ENCODE results near the gene MEGF10. TPM values are rescaled to one million over a fixed set of nuclear protein-coding genes. Genes with fewer than 3 reads are reported as not detected.
"Not testable (repeated sequence)": the region's sequence is repeated elsewhere in the genome, so short reads cannot be mapped to it uniquely, and the experiment has no call there.

Gene MEGF10
- polyA plus RNA-seq, 3 donors, result 0.01 to 0.24 TPM; not detected in 1

DNA sequence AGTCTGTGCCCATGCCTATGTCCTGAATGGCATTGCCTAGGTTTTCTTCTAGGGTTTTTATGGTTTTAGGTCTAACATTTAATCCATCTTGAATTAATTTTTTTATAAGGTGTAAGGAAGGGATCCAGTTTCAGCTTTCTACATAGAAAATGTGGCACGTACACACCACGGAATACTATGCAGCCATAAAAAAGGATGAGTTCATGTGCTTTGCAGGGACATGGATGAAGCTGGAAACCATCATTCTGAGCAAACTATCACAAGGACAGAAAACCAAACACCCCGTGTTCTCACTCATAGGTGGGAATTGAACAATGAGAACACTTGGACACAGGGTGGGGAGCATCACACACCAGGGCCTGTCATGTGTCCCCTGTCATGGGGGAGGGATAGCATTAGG, 26.8 kb downstream of the MEGF10 start:
- WGBS, 3 donors, result 90 to 94% (median 92%) methylated on average over 3 of the region's 3 CpGs
- H3K27ac ChIP-seq (ENCODE audit: low read depth, low read length), result not testable (repeated sequence)

DNA sequence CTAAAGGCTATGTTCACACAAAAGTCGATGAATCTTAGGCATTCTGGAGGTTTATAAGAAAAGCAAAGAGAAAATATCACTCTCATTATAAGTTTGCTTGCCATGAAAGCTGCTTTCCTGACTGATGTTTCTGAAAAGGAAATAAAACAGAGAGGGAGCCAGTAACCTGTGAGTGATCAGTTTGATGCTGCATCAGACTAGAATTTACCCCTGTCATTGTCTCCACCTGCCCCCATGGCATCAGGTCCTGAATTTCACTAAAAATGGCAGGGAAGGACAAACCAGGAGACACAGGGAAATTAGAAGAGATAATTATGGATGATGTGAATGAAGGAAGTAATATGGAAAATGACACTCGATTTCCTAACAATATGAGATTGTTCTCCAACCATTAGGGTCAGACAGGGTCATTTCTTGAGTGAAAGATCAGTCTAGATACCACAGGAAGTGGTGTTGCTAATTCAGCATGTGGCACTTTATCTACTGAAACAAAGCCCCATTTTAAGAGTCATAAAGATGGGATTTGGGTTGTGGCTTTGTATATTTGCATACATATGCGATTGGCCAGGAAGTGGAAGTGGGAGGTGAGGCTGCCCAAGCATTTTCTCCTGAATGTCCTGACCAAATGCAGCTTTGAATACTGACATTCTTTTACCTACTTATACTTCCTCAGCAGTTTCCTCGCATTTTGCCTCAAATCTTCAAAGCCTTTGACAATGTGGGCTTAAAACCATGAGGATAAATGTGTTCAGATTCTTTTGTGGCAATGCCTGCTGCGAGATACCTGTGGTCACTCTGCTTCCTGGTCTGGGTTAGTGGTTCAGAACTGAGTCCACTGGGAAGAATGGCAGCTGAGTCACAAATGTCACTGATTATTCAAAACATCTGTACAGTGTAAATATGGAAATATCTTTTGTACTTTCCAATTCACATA, 29.7 kb downstream of the MEGF10 start:
- H3K27ac ChIP-seq (ENCODE audit: low read depth, low read length), result no peak overlapping the region
- WGBS, 3 donors, result 36 to 55% (median 44%) methylated on average over 5 of the region's 5 CpGs

DNA sequence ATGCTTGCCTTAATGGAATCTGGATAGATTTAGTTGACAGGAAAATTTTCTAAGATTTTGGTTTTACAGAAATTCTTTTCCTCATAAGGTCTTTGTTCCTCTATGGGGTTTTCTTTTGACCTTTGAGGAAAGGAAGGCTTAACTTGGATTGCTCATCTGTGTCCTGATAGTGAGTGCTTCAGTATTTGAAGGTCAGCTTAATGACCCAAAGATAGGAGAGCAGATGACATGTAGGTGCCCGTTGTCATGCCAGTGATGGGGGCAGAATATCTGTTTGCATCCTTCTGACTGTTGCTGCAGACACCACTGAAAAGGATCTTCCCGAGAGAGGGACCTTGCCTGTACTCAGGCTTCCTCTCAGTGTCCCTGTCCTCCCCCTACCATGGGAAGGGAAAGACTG, 30.9 kb downstream of the MEGF10 start:
- WGBS, 3 donors, result 87 to 90% (median 89%) methylated on average over 2 of the region's 2 CpGs

DNA sequence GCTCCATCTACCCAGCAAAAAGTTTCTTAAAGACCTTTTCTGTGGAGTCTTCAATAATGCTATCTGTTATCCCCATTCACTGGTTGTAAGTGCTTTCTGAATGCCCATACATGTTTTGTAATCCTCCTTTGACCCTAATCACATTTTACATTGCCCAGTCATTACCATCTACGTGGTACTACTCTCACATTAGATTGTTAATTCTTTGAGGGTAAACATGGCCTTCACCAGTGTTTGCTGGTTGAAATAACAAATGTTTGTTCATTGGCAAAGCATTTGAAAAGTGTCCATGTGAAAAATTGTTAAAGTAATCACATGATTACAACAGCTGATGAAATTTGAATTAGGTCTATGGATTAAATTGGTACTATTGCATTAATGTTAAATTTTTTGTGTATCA, 31.8 kb downstream of the MEGF10 start:
- no peak overlapping the region for H3K27ac ChIP-seq (ENCODE audit: low read depth, low read length)
- WGBS, 3 donors, result 21 to 85% (median 76%) methylated on average over 1 of the region's 1 CpG

More for the DNA sequence above, 30.9 kb downstream of the MEGF10 start:
- H3K27ac ChIP-seq (ENCODE audit: low read depth, low read length), result no peak overlapping the region

DNA sequence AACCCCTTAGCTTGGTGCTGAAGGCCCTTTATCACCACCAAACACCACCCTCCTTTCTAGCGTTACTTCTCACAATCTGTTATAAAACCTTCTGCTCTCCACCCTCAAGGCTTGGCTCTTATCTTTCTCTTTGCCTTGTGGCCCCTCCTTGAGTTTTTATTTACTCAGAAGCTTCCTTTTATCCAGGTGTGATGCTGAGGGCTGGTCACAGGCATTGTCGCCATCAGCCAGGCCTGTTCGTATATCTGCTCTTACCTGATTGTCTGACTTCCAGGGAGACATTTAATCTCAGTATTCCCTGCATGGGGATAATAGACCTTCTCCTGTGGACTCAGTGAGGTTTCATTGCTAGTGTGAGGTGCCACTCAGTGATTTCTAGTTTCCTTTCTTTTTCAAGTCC, 34.2 kb downstream of the MEGF10 start:
- no peak overlapping the region for H3K27ac ChIP-seq (ENCODE audit: low read depth, low read length)
- WGBS, 3 donors, result 91 to 96% (median 94%) methylated on average over 3 of the region's 3 CpGs

DNA sequence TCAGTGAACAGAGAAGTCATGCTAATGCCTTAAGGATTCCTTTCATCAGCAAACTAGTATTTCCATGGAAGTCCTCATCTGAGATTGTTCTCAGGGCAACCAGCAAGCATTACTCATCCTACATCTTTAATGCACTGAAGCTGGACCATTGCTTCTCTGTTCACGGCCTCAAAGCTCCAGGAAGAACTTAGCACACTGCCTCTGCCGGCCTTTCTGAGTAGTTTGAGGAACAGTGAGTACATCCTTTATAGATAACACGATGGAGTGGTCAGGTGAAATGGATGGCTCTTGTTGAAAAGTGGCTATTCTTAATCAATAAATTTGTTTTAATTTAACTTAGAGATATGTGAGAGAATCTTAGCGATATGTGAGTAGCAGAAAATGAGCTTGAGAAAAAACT, 35.8 kb downstream of the MEGF10 start:
- H3K27ac ChIP-seq (ENCODE audit: low read depth, low read length), result no peak overlapping the region
- 73 to 83% (median 75%) methylated on average over 4 of the region's 4 CpGs for WGBS, 3 donors

DNA sequence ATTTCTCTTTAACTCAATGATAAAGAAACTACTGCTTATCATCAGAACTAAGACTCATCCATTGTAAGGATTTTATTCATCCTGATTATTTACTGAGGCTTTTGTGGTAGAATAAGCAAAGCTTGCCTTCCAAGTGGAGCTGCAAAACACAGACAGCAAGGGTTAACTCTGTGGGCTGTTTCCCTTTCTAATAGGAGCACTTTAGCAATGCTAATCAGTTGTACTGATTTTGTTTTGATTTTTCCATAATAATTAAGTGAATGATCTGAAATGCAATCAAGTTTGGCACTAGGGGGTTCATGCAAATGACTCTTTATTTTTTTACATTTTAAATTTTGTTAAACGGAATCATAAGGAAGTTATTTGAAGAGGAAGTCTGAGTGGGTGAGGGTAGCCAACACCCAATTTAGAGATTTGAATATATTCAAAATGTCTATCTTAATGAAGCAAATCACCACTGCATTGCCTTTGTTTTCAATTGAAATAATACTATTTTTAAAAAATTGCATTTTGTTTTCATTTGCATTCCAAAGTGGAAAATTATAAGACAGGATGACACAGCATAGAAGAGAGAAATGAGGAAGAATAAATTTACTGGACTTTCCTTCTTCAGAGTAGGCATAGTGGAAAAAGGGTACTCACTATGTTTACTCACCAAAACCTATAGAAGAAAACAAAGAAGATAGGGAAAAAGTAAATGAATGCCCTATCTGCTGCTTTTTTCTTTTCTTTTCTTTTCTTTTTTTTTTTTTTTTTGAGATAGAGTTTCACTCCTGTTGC, 36.6 kb downstream of the MEGF10 start:
- WGBS, 3 donors, result 45 to 80% (median 47%) methylated on average over 1 of the region's 1 CpG
- no peak overlapping the region for H3K27ac ChIP-seq (ENCODE audit: low read depth, low read length)

DNA sequence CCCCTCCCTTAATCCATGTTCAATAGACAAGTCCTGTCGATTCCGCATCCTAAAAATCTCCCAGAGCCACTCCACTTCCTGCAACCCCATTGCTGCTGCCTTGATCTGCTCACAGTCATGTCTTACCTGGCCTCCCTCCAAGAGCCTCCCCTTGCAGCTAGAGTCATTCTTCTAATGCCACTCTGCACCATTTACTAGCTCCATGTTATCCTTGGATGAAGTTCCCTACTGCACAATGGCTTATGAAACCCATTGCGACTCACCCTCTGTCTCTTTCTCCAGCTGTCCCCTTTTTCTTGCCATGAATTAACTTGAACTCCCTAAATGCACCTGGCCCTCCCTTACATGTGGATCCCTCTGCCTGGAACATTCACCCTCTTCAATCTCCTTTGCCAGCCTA, 39.5 kb downstream of the MEGF10 start:
- WGBS, 3 donors, result 85 to 91% (median 88%) methylated on average over 3 of the region's 3 CpGs
- no peak overlapping the region for H3K27ac ChIP-seq (ENCODE audit: low read depth, low read length)

DNA sequence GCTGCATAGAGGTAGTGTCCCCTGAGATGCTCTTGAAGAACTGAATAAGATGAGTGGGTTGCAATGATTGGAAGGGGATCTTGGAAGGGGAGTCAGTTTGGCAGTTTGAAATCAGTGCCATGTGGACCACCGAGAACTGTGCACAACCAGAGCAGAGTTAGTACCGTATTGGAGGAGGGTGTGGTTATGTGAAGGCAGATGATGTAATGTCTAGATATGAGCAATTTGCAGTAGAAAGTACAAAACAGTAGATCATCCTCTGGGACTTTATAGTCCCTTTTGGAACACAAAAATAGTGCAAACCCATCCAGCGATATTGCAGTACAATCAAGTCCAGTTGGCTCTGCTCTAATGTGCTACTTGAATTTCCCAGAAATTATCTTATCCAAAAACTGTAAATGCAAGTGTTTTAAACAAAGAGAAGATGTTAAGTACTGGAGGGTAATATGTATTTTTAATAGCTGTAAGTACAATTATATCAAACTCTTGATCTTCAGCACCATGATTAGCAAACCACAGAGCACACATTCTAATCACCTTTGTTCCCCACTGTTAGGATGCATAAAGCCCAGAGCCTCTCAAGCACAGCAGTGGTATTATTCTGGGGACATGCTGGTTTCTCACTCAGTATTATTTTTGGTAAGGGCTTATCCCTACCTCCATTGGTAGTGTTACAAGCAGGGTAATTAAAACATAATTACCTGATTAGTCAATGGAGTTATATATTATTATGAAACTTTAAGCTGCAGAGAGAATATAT, 41.5 kb downstream of the MEGF10 start:
- 52 to 81% (median 67%) methylated on average over 3 of the region's 3 CpGs for WGBS, 3 donors
- no peak overlapping the region for H3K27ac ChIP-seq (ENCODE audit: low read depth, low read length)

DNA sequence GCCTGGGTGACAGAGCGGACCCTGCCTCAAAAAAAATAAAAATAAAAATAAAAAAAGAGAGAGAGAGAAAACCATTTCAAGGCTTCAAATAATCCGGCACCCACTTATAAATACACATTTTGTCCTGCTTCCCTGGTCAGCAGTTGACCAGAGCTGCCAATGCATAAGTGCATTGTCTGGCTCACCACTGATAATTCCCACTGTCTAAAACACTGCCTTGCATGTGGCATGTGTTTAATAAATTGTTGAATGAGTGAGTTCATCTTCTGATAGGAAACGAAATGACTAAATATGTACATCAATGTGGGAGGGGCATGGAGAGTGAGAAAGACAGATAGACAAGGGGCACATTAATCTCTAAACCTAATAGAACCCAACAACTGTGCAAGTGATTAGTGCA, 42.9 kb downstream of the MEGF10 start:
- H3K27ac ChIP-seq (ENCODE audit: low read depth, low read length), result no peak overlapping the region
- whole genome bisulfite sequencing, 3 donors, result 80 to 93% (median 87%) methylated on average over 3 of the region's 3 CpGs

DNA sequence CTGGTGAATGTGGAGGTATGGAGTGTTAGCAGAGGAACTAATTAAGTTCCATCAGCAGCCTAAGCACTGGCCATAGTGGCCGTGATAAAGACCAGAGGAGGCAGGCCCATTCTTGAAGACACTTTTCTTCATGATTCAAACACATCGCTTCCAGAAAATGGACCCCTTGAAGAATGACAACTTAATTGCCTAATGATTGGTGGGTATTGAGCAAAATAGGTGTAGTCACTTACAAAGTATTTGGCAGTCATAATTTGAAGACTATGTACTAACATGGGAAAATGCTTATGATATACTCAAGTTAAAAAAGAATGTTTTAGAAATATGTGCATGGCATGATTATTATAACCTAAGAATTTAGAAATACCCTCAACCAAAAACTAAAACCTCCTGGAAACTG, 44.8 kb downstream of the MEGF10 start:
- no peak overlapping the region for H3K27ac ChIP-seq (ENCODE audit: low read depth, low read length)
- 73 to 86% (median 85%) methylated on average over 2 of the region's 2 CpGs for WGBS, 3 donors

DNA sequence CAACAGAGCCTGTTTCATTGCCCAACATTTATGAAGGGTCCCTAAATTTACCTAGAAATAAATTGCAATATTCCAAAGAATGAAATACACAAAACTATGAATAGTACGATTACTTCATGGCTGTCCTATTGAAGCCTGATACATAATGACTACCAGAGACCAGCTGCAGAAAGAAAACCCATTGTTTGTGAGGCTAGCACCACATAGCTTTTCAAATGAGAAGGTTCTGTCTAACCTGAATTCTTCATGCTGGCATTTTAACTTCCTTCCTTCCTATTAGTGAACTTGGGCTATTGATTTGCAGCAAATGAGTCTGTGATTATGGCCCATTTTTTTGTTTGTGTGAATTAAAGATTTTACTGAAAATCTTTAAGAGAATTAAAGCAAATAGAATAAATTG, 47.3 kb downstream of the MEGF10 start:
- 80 to 81% (median 80%) methylated on average over 1 of the region's 1 CpG for WGBS, 3 donors
- H3K27ac ChIP-seq (ENCODE audit: low read depth, low read length), result no peak overlapping the region

DNA sequence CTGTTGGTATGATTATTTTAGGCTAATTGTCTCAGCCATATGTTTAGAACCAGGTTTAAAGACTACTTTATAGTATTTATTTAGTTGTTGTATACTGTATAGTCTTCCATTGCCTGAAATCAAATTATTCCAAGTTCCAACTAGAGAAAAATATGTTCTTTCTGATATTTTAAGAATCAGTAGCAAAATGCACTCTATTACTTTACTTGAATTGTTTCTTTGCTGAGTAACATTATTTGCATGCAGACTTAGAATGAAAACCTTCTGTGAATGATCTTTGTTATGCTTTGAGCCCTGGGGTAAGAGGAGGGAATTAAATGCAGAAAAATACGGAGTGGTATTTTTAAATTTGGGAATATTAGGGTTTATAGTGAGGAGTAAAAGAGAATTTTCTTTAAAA, 47.9 kb downstream of the MEGF10 start:
- H3K27ac ChIP-seq (ENCODE audit: low read depth, low read length), result no peak overlapping the region

DNA sequence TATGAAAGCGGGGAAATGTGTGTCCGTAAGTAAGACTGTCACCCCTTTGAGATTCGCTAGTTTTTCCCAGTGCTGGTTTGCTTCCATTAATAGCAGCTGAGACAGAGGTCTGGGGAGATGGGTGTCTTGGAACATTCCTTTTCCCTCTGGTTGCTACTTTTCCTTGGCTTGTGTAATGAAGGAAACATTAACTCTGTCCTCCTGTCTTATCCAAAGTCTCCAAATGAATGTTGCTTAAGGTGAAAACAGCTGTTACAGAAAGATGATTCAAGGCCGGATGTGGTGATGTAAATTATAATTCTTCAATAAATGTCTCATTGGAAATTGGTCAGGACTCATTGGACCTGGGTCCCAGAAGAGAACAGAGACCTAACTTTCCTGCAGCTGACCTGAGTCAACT, 50.0 kb downstream of the MEGF10 start:
- H3K27ac ChIP-seq (ENCODE audit: low read depth, low read length), result no peak overlapping the region
- WGBS, 3 donors, result 94 to 97% (median 95%) methylated on average over 4 of the region's 4 CpGs

More for the DNA sequence above, 47.9 kb downstream of the MEGF10 start:
- WGBS, 3 donors, result 87 to 92% (median 89%) methylated on average over 1 of the region's 1 CpG

DNA sequence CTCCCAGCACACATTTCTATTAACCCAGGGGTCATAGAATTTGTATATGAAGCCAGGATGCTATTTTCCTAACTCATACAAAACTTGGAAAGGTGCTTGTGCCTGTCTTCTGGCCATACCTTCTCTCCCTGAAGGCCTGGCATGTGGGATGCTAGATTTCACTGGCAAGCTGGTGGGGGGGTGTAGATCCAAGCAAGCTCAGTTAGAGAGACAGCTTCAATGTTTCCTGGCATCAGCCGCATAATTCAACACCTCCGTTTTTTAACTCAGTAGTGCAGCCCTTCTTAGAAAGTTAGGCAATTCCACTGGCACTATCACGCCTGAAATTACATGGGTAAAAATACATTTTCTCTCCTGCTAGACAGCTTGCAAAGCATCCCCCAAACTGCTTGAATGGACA, 51.8 kb downstream of the MEGF10 start:
- no peak overlapping the region for H3K27ac ChIP-seq (ENCODE audit: low read depth, low read length)
- 76 to 88% (median 81%) methylated on average over 3 of the region's 3 CpGs for WGBS, 3 donors

DNA sequence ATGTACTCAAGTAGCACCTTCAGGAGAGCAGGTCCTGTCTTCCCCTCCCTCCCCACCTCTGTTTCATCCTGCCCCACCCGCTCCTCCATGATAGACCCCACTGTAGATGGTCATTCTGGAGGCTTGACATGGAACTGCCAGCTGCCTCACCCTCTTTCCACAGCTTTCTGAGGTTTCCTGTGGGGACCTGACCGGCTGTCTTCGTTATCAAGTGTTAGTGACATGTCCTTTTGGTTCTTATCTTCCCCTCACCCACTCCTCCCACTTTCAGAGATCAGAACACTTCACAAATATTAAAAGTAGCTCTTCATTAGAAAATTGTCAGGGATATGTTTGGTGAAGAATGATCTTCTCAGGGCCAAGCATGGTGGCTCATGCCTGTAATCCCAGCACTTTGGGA, 52.7 kb downstream of the MEGF10 start:
- H3K27ac ChIP-seq (ENCODE audit: low read depth, low read length), result no peak overlapping the region
- WGBS, 3 donors, result 80 to 100% (median 88%) methylated on average over 3 of the region's 3 CpGs

DNA sequence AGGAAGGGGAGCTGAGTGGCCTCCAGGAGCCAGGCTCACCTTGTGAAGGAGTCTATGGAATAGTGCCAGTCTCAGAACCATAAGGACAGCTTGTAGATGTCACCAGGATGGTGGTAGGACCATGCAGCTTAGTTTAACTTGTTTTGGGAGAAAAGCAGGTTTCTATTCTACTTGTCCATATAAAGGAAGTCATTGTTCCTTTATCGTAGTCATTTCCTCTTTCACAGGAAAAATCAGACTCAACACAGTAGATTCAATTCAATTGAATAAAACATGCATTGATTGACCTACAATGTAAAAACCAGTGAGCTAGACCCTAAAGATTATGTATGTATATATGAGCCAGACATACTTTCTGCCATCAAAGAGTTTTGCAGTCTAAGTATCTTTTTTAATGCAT, 53.3 kb downstream of the MEGF10 start:
- 39 to 56% (median 55%) methylated on average over 1 of the region's 1 CpG for WGBS, 3 donors
- H3K27ac ChIP-seq (ENCODE audit: low read depth, low read length), result no peak overlapping the region

DNA sequence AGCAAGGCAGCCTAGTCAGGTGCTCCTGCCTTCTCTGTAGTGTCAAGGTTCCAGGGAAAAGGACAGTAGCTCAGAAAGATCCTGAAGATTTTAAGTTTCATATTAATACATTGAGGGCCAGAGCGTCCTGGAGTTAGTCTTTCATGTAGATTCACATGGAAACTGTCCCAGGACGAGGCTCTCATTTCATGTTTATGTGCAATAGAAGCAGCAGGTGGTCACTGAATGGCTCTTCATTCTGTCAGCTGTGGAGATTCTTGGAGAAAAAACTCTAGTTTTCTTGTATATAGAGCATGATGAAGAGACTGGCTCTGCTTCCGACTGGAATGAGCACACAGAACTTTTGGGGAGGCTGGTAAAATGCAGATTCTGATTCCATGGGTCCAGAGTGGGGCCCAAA, 54.3 kb downstream of the MEGF10 start:
- H3K27ac ChIP-seq (ENCODE audit: low read depth, low read length), result no peak overlapping the region
- 79 to 84% (median 84%) methylated on average over 3 of the region's 3 CpGs for WGBS, 3 donors

DNA sequence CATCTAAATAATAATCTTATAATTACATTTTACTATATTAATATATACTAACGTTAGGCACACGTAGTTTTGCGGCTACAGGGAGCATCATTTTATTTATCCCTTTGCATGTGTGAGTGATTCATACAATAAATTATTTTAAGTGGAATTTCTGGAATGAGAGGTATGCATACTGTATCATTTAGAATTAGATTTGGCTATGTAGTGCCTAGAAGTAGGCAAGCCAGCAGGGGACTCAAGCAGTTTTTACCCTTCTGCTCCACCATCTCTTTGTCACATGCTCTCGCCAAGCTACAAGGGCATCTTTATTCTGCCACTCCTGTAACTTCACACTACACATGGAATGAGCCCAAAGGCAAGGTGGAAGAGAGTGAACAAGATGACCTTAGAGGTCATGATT, 60.8 kb downstream of the MEGF10 start:
- 81 to 89% (median 84%) methylated on average over 4 of the region's 4 CpGs for WGBS, 3 donors
- no peak overlapping the region for H3K27ac ChIP-seq (ENCODE audit: low read depth, low read length)

Data from adipose tissue (tissue), 3 donors.